Left renal pelvis (tissue), 4 donors: ENCODE results near the gene FAM135A. TPM values are rescaled to one million over a fixed set of nuclear protein-coding genes. Genes with fewer than 3 reads are reported as not detected.
"Not testable (repeated sequence)": the region's sequence is repeated elsewhere in the genome, so short reads cannot be mapped to it uniquely, and the experiment has no call there.

Source experiments
- DNase-seq, 4 donors: peaks; one replicate each; pipeline ENCODE4 v3.0.0-alpha.2; 2013; ENCODE audit warnings: low read depth in 4 of 4, low spot score in 3 of 4
- polyA plus RNA-seq, 4 donors: library from polyadenylated mRNA; unstranded; fragments of 120-200 nt; gene quantifications; one replicate each; pipeline ENCODE4 v1.2.1, GENCODE V29; 2013; ENCODE audit not compliant: insufficient read length in 4 of 4

FAM135A gene
- polyA plus RNA-seq, 4 donors, result 18.4 to 37.3 (median 30.3) TPM

DNA sequence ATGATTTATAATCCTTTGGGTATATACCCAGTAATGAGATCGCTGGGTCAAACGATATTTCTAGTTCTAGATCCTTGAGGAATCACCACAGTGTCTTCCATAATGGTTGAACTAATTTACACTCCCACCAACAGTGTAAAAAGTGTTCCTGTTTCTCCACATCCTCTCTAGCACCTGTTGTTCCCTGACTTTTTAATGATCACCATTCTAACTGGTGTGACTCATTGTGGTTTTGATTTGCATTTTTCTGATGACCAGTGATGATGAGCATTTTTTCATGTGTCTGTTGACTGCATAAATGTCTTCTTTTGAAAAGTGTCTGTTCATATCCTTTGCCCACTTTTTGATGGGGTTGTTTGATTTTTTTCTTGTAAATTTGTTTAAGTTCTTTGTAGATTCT, 40.6 kb downstream of the FAM135A start:
- not testable (repeated sequence) for DNase-seq

DNA sequence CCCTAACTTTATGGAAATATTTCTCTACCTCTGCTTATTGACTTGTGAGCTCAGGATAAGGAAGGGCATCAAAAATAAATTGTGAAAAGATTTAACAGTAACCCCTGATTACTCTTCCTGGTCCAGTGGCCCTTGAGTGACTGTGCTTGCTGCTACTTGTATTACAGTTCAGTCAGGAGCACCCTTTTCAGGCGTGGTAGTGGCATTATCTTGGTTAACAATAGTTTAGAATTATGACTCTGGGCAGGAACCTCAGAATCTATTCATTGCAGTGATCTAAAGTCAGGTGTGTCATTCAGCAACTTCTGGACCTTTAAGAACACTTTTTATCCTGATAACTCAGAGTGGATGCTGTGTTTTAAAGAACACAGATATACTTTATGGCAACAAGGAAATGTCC, 43.4 kb downstream of the FAM135A start:
- DNase-seq, result no peak

- DNase-seq, result no peak
Measured at GRCh38 chr6:70459235-70459634, 45.9 kb downstream of the FAM135A start.

GRCh38 chr6:70459699-70460098, 46.4 kb downstream of the FAM135A start:
- not testable (repeated sequence) for DNase-seq

GRCh38 chr6:70470016-70470415, 56.7 kb downstream of the FAM135A start:
- no peak for DNase-seq

DNA sequence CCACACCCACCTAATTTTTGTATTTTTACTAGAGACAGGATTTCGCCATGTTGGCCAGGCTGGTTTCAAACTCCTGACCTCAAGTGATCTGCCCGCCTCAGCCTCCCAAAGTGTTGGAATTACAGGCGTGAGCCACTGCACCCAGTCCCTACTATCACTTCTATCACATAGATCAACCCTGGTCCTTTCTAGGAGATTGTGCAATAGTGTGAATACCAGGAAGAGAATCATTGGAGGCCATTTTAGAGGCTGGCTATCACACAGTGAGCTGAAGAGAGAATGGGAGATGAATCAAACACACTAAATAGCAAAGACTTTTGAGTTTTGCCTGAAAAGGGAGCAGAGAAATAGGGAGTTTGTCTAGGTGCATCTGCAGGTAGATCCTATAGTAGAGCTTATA, 57.2 kb downstream of the FAM135A start:
- DNase-seq, result not testable (repeated sequence)

DNA sequence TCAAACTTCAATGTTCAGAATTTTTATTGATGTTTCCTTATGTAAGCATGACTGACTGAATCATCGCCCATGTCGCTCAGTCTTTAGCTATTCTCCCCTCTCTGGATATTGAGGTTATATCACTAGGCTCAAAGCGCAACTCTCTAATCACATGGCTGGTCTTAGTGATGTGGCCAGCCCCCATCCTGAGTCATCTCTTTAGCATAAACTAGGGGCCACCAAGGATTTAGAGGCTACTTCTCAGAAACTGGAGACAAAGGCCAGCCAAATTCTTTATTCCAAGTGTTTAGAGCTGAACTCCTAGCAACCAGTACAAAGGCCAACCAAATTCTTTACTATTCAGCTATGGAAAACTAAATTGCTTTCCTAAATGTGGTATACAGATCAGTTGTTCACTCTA, 61.4 kb downstream of the FAM135A start:
- no peak for DNase-seq

GRCh38 chr6:70479236-70479635, 65.9 kb downstream of the FAM135A start:
- DNase-seq, result no peak

GRCh38 chr6:70486638-70487037, 73.3 kb downstream of the FAM135A start:
- DNase-seq, result not testable (repeated sequence)

GRCh38 chr6:70489364-70489763, 76.1 kb downstream of the FAM135A start:
- DNase-seq, result no peak

DNA sequence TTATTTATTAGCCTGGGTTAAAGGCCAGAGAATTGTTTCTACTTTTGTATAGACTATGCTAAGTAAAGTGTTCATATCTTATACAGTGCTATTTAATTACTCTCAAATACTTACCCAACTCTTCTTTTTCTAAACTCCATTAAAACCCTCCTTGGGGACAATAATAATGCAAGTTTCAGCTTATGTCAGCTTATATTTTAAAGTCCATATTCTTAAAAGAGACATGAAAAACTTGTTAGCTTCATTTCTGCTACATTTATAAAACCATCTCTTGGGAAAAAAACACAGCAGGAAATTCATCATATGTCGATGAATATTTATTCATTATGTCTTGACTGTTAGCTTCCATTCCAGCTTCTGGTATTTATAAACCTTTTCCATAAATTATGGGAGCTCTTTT, 81.5 kb downstream of the FAM135A start:
- DNase-seq, result no peak

- DNase-seq, result not testable (repeated sequence)
Measured at GRCh38 chr6:70495790-70496189, 82.5 kb downstream of the FAM135A start.

GRCh38 chr6:70502484-70502883, 89.2 kb downstream of the FAM135A start:
- DNase-seq, result no peak

DNA sequence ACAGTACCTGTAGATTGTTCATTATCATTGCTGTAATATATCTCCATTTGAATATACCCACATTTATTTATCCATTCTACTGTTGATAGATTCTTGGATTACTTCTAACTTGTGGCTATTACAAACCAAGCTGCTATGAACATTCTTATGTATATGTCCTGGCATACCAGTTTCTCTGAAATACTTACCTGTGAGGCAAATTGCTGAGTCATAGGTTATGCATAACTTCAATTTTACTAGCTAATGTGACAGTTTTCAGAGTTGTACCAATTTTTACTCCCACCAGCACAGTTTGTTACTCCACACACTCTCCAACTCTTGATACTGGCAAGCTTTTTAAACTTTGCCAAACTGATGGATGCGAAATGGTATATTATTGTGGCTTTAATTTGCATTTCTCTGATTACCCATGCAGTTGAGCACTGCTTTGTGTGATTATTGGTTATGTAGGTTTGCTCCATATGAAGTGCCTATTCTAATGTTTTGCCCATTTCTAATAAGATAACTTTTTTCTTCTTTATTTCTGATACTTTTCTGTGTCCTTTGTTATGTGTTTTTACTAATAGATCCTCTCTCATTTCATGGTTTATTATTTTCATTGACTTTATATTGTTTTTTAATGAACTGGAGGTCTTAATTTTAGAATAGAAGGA, 90.6 kb downstream of the FAM135A start:
- DNase-seq, result no peak

GRCh38 chr6:70506321-70506720, 93.0 kb downstream of the FAM135A start:
- DNase-seq, result no peak

GRCh38 chr6:70507161-70507560, 93.9 kb downstream of the FAM135A start:
- no peak for DNase-seq

- no peak for DNase-seq
Measured at GRCh38 chr6:70508953-70509352, 95.6 kb downstream of the FAM135A start.

- no peak for DNase-seq
Measured at GRCh38 chr6:70510600-70510999, 97.3 kb downstream of the FAM135A start.

- DNase-seq, result no peak
Measured at GRCh38 chr6:70518723-70519122, 105.4 kb downstream of the FAM135A start.

GRCh38 chr6:70520575-70520974, 107.3 kb downstream of the FAM135A start:
- DNase-seq, result no peak

GRCh38 chr6:70524721-70525286, 111.5 kb downstream of the FAM135A start:
- no peak for DNase-seq

- no peak for DNase-seq
Measured at GRCh38 chr6:70527071-70527737, 113.9 kb downstream of the FAM135A start.
